ENCODE results near the gene TPX2. TPM values are rescaled to one million over a fixed set of nuclear protein-coding genes. Genes with fewer than 3 reads are reported as not detected.

Gene TPX2
- total RNA-seq, 4 donors from 2014 or later: 4.4 to 11.2 (median 9.7) TPM

GRCh38 chr20:31722257-31723068, 16.6 kb upstream of the TPX2 start, which contains the start of gene BCL2L1:
BCL2L1 (minus strand) TSS chr20:31722868; CDS start chr20:31722218, 650 bp downstream.
- peak within 1 kb of the TSS; percentile 61 for H3K4me3 ChIP-seq
- H3K36me3 ChIP-seq: no peaks in the 10 kb centered on the region
- peak; percentile 93 for DNase-seq (ENCODE audit: low spot score in 2 of 2)
- H3K9me3 ChIP-seq: no peaks in the 10 kb centered on the region
- 1% methylated on average over 32 of the region's 38 CpGs for WGBS
- TF ChIP-seq POLR2AphosphoS5 (IDR thresholded peaks at IDR 0.05): peak in 2 of 3 donors; percentile 52 to 80
- no peak for TF ChIP-seq EP300 (IDR thresholded peaks at IDR 0.05)
- peak in 1 of 2 donors; percentile 67 for TF ChIP-seq POLR2A (IDR thresholded peaks at IDR 0.05)
- peak; percentile 73 to 81 for TF ChIP-seq CTCF (IDR thresholded peaks at IDR 0.05)
- peak within 1 kb of the TSS; percentile 98 for H3K27ac ChIP-seq
- no peaks in the 10 kb centered on the region for H3K27me3 ChIP-seq
- peaks cover 52% of the 10 kb centered on the region for H3K4me1 ChIP-seq

DNA sequence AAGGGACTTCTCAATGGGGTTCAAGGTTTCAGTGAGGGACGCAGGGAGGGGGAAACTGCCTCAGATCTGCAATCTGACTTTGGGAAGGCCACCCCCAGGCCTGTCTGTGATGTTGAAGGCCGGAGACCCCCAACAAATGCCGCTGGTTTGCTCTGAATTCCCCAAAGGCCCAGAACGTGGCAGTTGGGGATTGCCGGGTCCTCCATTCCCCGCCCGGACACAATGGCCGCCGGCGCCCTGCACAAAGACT, 16.1 kb upstream of the TPX2 start:
- H3K27me3 ChIP-seq: no peaks in the 10 kb centered on the region
- 0% methylated on average over 3 of the region's 10 CpGs for WGBS
- peak in 1 of 2 donors; percentile 84 for DNase-seq (ENCODE audit: low spot score in 2 of 2)

DNA sequence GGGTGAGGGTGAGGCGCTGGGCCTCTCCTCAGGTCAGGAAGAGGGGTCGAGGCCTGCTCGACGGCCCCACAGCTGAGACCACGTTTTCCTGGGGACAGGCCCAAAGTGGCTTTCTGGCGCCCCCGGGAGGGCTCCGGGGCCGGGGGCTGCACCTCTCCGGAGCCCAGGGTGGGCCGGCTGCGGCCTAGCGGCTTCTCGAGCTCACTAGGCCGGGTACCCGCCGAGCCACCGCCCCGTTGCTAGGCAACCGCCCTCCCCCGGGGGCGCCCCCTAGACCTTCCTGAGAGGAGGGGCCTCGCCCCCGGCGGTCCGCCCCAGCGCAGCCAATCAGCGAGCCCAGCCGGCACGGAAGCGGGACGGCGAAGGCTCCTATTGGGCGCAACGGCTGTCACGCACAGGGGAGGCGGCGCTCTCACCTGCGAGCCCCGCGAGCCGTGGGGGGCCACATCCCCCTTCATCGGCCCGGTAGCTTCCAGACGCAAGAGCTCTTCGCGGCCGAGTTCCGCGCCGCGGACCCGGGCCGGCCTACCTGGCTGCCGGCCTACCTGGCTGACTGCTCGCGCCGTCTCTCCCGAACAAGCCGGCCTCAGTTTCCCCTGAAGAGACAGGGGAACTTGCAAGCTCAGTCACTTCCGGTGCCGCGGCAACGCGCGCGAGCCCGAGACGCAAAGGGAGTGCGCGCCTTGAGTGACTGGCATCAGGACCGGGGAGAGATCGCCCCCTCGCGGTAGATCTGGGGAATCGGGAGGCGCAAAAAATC, 15.6 kb upstream of the TPX2 start:
- no peaks in the 10 kb centered on the region for H3K27me3 ChIP-seq
- H3K9me3 ChIP-seq: no peaks in the 10 kb centered on the region
- TF ChIP-seq EP300 (IDR thresholded peaks at IDR 0.05): no peak
- peak; percentile 91 to 92 for TF ChIP-seq CTCF (IDR thresholded peaks at IDR 0.05)
- TF ChIP-seq POLR2A (IDR thresholded peaks at IDR 0.05): peak; percentile 16 to 34
- TF ChIP-seq POLR2AphosphoS5 (IDR thresholded peaks at IDR 0.05): peak in 2 of 3 donors; percentile 34 to 92
- H3K27ac ChIP-seq: peak overlapping the region; percentile 98
- H3K4me3 ChIP-seq: peak overlapping the region; percentile 61
- H3K36me3 ChIP-seq: no peaks in the 10 kb centered on the region
- DNase-seq (ENCODE audit: low spot score in 2 of 2): peak; percentile 98
- H3K4me1 ChIP-seq: peaks cover 42% of the 10 kb centered on the region
- WGBS: under 1% methylated on average over 32 of the region's 77 CpGs

More for the DNA sequence above, 16.1 kb upstream of the TPX2 start:
- H3K36me3 ChIP-seq: no peaks in the 10 kb centered on the region
- TF ChIP-seq EP300 (IDR thresholded peaks at IDR 0.05) (no peak), CTCF (IDR thresholded peaks at IDR 0.05) (no peak), POLR2A (IDR thresholded peaks at IDR 0.05) (no peak), POLR2AphosphoS5 (IDR thresholded peaks at IDR 0.05) (no peak)
- peaks cover 47% of the 10 kb centered on the region for H3K4me1 ChIP-seq
- peak overlapping the region; percentile 61 for H3K4me3 ChIP-seq
- H3K27ac ChIP-seq: peak overlapping the region; percentile 98
- H3K9me3 ChIP-seq: no peaks in the 10 kb centered on the region

DNA sequence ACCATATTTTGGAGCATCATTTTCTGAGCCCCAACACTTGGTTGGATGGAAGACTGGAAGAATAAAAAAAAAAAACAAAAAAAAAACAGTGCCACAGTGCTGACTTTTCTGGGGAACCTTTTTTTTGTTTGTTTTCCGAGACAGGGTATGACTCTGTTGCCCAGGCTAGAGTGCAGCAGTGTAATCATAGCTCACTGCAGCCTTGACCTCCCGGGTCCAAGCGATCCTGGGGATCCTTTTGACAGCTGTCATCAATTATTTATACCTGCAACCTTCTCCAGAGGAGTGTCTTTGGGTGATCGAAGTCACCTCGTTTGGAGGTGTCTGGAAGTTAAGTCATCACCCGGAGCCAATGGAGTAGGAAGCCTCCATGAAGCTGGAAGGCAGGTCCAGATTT, 7.8 kb upstream of the TPX2 start:
- Histone ChIP-seq H3K4me3 (no peak overlapping the region), H3K4me1 (no peaks in the 10 kb centered on the region), H3K27ac (no peak overlapping the region), H3K27me3 (no peaks in the 10 kb centered on the region), H3K36me3 (no peaks in the 10 kb centered on the region), H3K9me3 (no peaks in the 10 kb centered on the region)
- DNase-seq (ENCODE audit: low spot score in 2 of 2): no peak
- 80% methylated on average over 6 of the region's 6 CpGs for WGBS
- TF ChIP-seq POLR2A (IDR thresholded peaks at IDR 0.05): no peak
- TF ChIP-seq CTCF (IDR thresholded peaks at IDR 0.05): no peak
- TF ChIP-seq EP300 (IDR thresholded peaks at IDR 0.05): no peak
- TF ChIP-seq POLR2AphosphoS5 (IDR thresholded peaks at IDR 0.05): no peak

DNA sequence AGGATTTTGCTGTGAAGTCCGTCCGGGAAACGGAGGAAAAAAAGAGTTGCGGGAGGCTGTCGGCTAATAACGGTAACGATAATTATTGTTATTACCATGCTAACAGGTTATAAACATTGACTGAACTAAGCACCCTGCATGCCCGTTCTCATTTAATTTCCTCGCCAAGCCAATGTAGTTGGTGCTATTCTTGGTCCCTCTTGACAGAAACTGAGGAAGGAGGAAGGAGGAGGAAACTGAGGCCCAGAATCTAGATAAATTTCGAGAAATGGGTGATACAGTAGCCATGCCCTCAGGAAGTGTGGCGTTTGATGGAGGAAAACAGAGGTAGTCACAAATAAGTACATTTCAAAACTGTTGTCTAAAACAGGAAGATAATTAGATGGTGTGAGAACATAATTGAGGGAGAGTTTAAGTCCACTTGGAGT, 474 bp downstream of the TPX2 start:
- peaks cover 9% of the 10 kb centered on the region for H3K4me1 ChIP-seq
- H3K4me3 ChIP-seq: peak overlapping the region; percentile 76
- under 1% methylated on average over 11 of the region's 11 CpGs for WGBS
- no peaks in the 10 kb centered on the region for H3K27me3 ChIP-seq
- H3K27ac ChIP-seq: peak overlapping the region; percentile 74
- H3K36me3 ChIP-seq: no peaks in the 10 kb centered on the region
- no peaks in the 10 kb centered on the region for H3K9me3 ChIP-seq
- no peak for DNase-seq (ENCODE audit: low spot score in 2 of 2)
- TF ChIP-seq POLR2AphosphoS5 (IDR thresholded peaks at IDR 0.05): no peak
- TF ChIP-seq CTCF (IDR thresholded peaks at IDR 0.05): no peak
- TF ChIP-seq EP300 (IDR thresholded peaks at IDR 0.05): no peak
- no peak for TF ChIP-seq POLR2A (IDR thresholded peaks at IDR 0.05)
